ENCODE results near the gene CMPK1. TPM values are rescaled to one million over a fixed set of nuclear protein-coding genes. Genes with fewer than 3 reads are reported as not detected.

Gene CMPK1
- total RNA-seq, 4 donors from 2014 or later: 21.5 to 111 (median 63.6) TPM

DNA sequence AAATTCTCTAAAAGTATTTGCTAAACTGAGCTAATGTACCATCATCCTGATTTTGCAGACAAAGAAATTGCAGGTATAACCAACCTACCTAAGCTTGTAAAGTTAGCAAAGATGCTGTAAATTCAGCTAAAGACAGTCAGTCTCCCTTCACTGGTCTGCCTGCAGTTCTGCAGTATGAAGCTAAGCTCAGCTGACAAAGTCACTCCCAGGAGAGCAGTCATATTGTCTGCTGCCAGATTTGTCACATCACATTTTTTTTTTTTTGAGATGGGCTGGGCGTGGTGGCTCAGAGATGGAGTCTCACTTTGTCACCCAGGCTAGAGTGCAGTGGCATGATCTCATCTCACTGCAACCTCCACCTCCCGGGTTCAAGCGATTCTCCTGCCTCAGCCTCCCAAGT is 8.9 kb upstream of the CMPK1 start:
- TF ChIP-seq, protein P1, sequence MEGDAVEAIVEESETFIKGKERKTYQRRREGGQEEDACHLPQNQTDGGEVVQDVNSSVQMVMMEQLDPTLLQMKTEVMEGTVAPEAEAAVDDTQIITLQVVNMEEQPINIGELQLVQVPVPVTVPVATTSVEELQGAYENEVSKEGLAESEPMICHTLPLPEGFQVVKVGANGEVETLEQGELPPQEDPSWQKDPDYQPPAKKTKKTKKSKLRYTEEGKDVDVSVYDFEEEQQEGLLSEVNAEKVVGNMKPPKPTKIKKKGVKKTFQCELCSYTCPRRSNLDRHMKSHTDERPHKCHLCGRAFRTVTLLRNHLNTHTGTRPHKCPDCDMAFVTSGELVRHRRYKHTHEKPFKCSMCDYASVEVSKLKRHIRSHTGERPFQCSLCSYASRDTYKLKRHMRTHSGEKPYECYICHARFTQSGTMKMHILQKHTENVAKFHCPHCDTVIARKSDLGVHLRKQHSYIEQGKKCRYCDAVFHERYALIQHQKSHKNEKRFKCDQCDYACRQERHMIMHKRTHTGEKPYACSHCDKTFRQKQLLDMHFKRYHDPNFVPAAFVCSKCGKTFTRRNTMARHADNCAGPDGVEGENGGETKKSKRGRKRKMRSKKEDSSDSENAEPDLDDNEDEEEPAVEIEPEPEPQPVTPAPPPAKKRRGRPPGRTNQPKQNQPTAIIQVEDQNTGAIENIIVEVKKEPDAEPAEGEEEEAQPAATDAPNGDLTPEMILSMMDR (IDR thresholded peaks at IDR 0.05): no peak
- no peak for TF ChIP-seq POLR2A (IDR thresholded peaks at IDR 0.05)
- Histone ChIP-seq H3K27ac (no peak overlapping the region), H3K4me3 (no peak overlapping the region), H3K36me3 (no peaks in the 10 kb centered on the region), H3K27me3 (no peaks in the 10 kb centered on the region), H3K9me3 (no peaks in the 10 kb centered on the region), H3K4me1 (no peaks in the 10 kb centered on the region)
- intact Hi-C loops (cut with DNase I; ENCODE audit: low total_unique reads): no loop called here
- no peak for DNase-seq

DNA sequence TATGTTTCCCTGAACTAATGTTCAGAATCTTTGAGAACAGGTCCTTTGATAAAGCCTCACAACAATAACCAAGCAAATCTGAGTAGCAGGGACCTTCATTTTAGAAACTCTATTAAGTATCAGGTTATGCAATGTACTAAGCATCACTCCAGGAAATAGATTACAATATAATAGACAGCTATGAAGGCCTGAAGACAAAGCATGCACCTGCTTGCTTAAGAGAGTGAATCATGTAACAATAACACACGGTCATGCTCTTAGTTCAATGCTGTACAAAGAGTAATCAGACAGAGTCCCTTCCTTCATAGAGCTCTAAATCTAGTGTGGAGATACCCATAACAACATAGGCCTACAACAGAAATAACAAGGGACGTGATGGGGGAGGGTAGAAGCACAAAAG is 8.1 kb upstream of the CMPK1 start:
- no peaks in the 10 kb centered on the region for H3K36me3 ChIP-seq
- H3K4me1 ChIP-seq: no peaks in the 10 kb centered on the region
- no peak overlapping the region for H3K27ac ChIP-seq
- TF ChIP-seq POLR2A (IDR thresholded peaks at IDR 0.05): no peak
- TF ChIP-seq, protein P1 (IDR thresholded peaks at IDR 0.05): no peak
- no peak for DNase-seq
- no peaks in the 10 kb centered on the region for H3K27me3 ChIP-seq
- H3K9me3 ChIP-seq: no peaks in the 10 kb centered on the region
- intact Hi-C loops (cut with DNase I; ENCODE audit: low total_unique reads): no loop called here
- no peak overlapping the region for H3K4me3 ChIP-seq

DNA sequence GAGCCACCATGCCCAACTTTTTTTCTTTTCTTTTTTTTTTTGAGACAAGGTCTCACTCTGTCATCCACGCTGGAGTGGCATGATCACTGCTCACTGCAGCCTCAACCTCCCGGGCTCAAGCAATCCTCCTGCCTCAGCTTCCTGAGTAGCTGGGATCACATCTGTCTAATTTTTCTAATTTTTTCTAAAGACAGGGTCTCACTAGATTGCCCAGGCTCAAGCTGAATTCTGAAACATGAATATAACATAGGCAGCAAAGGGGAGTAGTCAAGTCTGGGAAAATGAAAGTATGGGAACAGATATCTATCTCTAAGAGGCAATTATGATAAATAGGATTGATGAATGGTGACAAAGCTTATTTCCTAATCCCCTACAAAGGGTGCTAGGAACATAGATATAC is 7.3 kb upstream of the CMPK1 start:
- no peak for TF ChIP-seq POLR2A (IDR thresholded peaks at IDR 0.05)
- TF ChIP-seq, protein P1 (IDR thresholded peaks at IDR 0.05): no peak
- H3K36me3 ChIP-seq: no peaks in the 10 kb centered on the region
- H3K4me3 ChIP-seq: no peak overlapping the region
- H3K4me1 ChIP-seq: no peaks in the 10 kb centered on the region
- H3K9me3 ChIP-seq: no peaks in the 10 kb centered on the region
- DNase-seq: no peak
- H3K27me3 ChIP-seq: no peaks in the 10 kb centered on the region
- H3K27ac ChIP-seq: no peak overlapping the region
- intact Hi-C loops (cut with DNase I; ENCODE audit: low total_unique reads): no loop called here

DNA sequence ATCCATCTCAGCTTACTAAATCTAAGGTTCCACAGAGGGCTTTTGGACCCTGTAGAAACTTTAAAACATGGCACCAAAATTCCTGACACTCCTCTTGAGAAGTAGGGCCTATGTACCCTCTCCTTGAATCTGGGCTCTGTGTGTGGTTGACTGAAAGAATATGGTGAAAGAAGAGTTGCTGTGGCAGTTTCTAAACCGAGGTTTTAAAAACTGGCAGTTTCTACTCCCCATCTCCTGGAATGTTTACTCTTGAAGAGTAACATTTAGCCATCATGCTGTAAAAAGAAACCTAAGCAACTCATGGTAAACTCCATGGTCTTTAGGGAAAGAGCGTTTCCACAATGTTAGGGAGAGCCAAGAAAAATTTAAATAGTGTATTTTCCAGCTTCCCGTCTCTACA is 4.6 kb upstream of the CMPK1 start:
- DNase-seq: no peak
- TF ChIP-seq, protein P1 (IDR thresholded peaks at IDR 0.05): no peak
- TF ChIP-seq POLR2A (IDR thresholded peaks at IDR 0.05): no peak
- Histone ChIP-seq H3K4me1 (peaks cover 3 to 6% of the 10 kb centered on the region in 2 donors), H3K27ac (no peak overlapping the region), H3K4me3 (no peak overlapping the region), H3K36me3 (no peaks in the 10 kb centered on the region), H3K27me3 (no peaks in the 10 kb centered on the region), H3K9me3 (no peaks in the 10 kb centered on the region)
- intact Hi-C loops (cut with DNase I; ENCODE audit: low total_unique reads): no loop called here

DNA sequence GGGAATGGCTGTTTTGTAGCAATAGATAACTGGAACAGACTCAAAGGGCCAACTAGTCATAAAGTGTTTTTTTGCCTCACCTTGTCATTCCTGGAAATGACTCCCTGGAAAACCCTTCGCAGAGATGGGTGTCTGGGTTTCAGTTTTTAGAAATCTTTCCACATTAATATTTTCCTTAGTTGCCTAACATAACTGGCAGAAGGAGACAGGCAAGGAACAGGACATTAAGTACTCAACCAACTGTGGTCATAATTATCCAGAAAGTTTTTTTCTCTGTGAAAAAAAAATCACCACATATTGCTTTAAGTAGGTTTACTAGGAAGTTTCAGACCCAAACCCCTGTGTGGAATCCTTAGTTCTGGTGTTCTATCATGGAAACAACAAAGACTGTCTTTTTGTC is 3.4 kb upstream of the CMPK1 start:
- TF ChIP-seq, protein P1 (IDR thresholded peaks at IDR 0.05): no peak
- no peak for TF ChIP-seq POLR2A (IDR thresholded peaks at IDR 0.05)
- H3K27ac ChIP-seq: no peak overlapping the region
- H3K9me3 ChIP-seq: no peaks in the 10 kb centered on the region
- no peak for DNase-seq
- H3K27me3 ChIP-seq: no peaks in the 10 kb centered on the region
- H3K4me1 ChIP-seq: peaks cover 6% of the 10 kb centered on the region in 2 donors
- H3K4me3 ChIP-seq: no peak overlapping the region
- no peaks in the 10 kb centered on the region for H3K36me3 ChIP-seq
- intact Hi-C loops (cut with DNase I; ENCODE audit: low total_unique reads): no loop called here
